Left ventricle myocardium inferior (tissue), 1 donor: ENCODE results near the gene GRM6. TPM values are rescaled to one million over a fixed set of nuclear protein-coding genes. Genes with fewer than 3 reads are reported as not detected.

ENCODE experiments used
- DNase-seq: peaks from one replicate; pipeline ENCODE4 v3.0.0-alpha.2; 2020
- H3K27ac ChIP-seq: fragments of 200-600 bp; replicated peaks from 2 replicates; pipeline ENCODE4 v1.8.0; 2021
- H3K27me3 ChIP-seq: fragments of 200-600 bp; 2 replicates; pipeline ENCODE4 v1.8.0; 2021; ENCODE audit warnings: low read depth
- H3K36me3 ChIP-seq: fragments of 200-600 bp; 2 replicates; pipeline ENCODE4 v1.8.0; 2021
- H3K4me1 ChIP-seq: fragments of 200-600 bp; 2 replicates; pipeline ENCODE4 v1.8.0; 2021
- H3K4me3 ChIP-seq: fragments of 200-600 bp; 2 replicates; pipeline ENCODE4 v1.8.0; 2021; ENCODE audit warnings: mild to moderate bottlenecking, moderate library complexity
- H3K9me3 ChIP-seq: fragments of 200-600 bp; replicated peaks from 2 replicates; pipeline ENCODE4 v1.8.0; 2021
- CTCF ChIP-seq: fragments of 200-600 bp; IDR thresholded peaks from 2 replicates; pipeline ENCODE4 v1.8.0; 2021; ENCODE audit warnings: antibody characterized with exemption, mild to moderate bottlenecking, borderline replicate concordance
- intact Hi-C: fragments of 100-400 bp; cut with micrococcal nuclease; formaldehyde crosslinking; loops from one replicate; pipeline ENCODE4 v1.11.0; 2022
- total RNA-seq: library from RNA; stranded (reverse); fragmentation: NEBNext Ultra II Directional; extraction: Animal tissue kit (Norgen Biotek cat#: 25700); gene quantifications from one replicate; pipeline ENCODE4 v1.2.1, GENCODE V29; 2021
- donor health status: DM: no; HTN: yes; CAD: no; lungs with severe emphysema.

GRM6 gene
- total RNA-seq, 1 donor from 2014 or later = not detected

- Histone ChIP-seq H3K4me1 (peaks cover 4% of the 10 kb centered on the region), H3K27me3 (peaks cover 41% of the 10 kb centered on the region), H3K4me3 (no peak overlapping the region), H3K27ac (no peak overlapping the region), H3K36me3 (peaks cover 5% of the 10 kb centered on the region), H3K9me3 (peaks cover 60% of the 10 kb centered on the region)
- no peak for DNase-seq
- TF ChIP-seq CTCF = no peak
- intact Hi-C loops = no loop called here
Measured at GRCh38 chr5:178989311-178989710, 5.8 kb downstream of the GRM6 start.

- H3K27ac ChIP-seq = no peak overlapping the region
- peaks cover 34% of the 10 kb centered on the region for H3K27me3 ChIP-seq
- H3K4me3 ChIP-seq = no peak overlapping the region
- H3K9me3 ChIP-seq = peaks cover 67% of the 10 kb centered on the region
- no peaks in the 10 kb centered on the region for H3K4me1 ChIP-seq
- no peak for TF ChIP-seq CTCF
- intact Hi-C loops = no loop called here
- DNase-seq = no peak
- H3K36me3 ChIP-seq = peaks cover 5% of the 10 kb centered on the region
Measured at GRCh38 chr5:178988436-178989220, 6.5 kb downstream of the GRM6 start.

- peaks cover 16% of the 10 kb centered on the region for H3K36me3 ChIP-seq
- peaks cover 12% of the 10 kb centered on the region for H3K27me3 ChIP-seq
- peaks cover 89% of the 10 kb centered on the region for H3K9me3 ChIP-seq
- no peak overlapping the region for H3K4me3 ChIP-seq
- H3K27ac ChIP-seq = no peak overlapping the region
- no peak for DNase-seq
- H3K4me1 ChIP-seq = no peaks in the 10 kb centered on the region
- intact Hi-C loops = no loop called here
- no peak for TF ChIP-seq CTCF
Measured at GRCh38 chr5:178986326-178986960, 8.7 kb downstream of the GRM6 start.

DNA sequence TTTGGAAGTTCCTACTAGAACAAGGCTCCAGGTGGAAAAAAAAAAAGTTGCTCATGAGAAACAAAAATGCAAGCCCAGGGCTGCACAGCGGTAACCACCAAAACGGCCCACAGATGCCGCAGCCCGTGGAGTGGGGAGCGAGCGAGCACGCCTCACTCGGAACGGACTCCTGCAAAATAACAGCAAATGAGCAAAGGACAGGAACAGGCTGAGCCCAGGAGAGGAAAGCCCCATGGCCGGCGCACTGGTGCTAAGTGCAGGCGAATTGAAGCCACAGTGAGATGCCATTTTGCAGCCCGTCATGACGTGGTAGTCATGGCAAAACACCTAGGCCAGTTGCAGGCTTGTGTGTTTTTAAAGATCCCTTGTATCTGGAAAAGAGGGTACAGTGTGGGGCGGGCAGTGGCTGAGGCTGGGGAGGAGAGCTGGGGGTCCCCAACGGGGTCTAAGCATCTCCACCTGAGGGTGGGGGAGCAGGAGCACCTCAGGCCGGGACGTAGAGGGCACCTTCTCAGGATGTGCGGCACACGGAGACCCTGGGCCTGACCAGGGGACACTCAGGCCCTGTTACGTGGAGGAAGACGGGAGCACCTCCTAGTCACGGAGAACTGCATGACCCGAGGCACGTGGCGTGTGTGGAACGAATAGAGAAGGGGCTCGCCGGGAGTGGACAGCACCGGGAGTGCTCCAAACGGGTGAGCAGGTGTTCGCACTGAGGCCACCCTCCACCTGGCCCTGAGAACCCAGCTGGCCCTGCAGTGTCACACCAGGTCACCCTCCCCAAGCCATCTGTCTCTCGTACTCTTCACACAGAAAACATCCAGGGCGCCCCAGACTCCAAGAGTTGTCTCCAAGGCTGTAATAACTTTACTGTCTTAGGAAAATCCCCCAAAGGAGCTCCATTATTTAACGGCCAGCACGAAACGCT lies 10.7 kb downstream of the GRM6 start:
- Histone ChIP-seq H3K27ac (no peak overlapping the region), H3K4me3 (no peak overlapping the region), H3K4me1 (no peaks in the 10 kb centered on the region), H3K36me3 (peaks cover 23% of the 10 kb centered on the region), H3K27me3 (no peaks in the 10 kb centered on the region), H3K9me3 (peaks cover 97% of the 10 kb centered on the region)
- TF ChIP-seq CTCF = no peak
- intact Hi-C loops = no loop called here
- DNase-seq = no peak

- Histone ChIP-seq H3K4me1 (no peaks in the 10 kb centered on the region), H3K36me3 (peaks cover 30% of the 10 kb centered on the region), H3K9me3 (peaks cover 98% of the 10 kb centered on the region), H3K4me3 (no peak overlapping the region), H3K27ac (no peak overlapping the region), H3K27me3 (no peaks in the 10 kb centered on the region)
- intact Hi-C loops = no loop called here
- DNase-seq = no peak
- no peak for TF ChIP-seq CTCF
Measured at GRCh38 chr5:178983728-178984127, 11.4 kb downstream of the GRM6 start.
